GM21381 (cell line): Measurements from ENCODE around the gene DEDD2.

ENCODE experiments used
- ATAC-seq: cut with Tn5 transposase; IDR thresholded peaks from one replicate; pipeline ENCODE4 v1.9.1; 2021; ENCODE audit warnings: mild to moderate bottlenecking, moderate library complexity; ENCODE audit not compliant: unreplicated experiment

The DEDD2 gene

DNA sequence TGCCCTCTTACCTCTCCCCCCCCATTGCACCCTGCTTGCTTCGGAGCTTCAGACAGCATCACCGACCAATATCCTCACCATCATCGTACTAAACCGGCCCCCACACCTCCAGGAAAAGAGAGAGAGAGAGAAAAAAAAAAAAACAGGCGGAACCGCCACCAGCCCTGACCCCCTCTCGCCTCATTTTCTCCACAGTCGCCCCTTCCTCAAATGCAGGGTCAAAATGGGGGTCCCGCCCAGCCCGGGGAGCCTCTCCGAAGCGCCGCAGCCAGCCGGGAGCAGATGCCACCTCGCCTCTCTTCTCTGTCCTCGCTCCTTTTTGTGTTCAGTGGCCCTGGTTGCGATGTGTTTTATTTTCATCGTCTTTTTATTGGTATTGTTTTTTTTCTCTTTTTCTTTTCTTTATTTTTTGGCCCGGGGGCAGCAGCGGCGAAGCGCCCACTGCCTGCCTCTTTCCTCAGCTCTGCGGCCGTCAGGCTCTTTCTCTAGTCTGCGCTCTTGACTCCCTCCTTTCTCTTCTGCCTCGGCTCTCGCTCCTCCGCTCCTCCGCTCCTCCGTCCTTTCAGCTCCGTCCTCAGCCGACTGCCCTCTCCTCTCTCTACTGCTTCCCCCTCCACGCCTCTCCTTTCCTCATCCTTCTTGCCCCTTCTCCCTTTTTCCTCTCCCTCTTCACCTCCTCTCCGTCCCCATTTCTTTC lies 41.4 kb downstream of the DEDD2 start:
- ATAC-seq: no peak

DNA sequence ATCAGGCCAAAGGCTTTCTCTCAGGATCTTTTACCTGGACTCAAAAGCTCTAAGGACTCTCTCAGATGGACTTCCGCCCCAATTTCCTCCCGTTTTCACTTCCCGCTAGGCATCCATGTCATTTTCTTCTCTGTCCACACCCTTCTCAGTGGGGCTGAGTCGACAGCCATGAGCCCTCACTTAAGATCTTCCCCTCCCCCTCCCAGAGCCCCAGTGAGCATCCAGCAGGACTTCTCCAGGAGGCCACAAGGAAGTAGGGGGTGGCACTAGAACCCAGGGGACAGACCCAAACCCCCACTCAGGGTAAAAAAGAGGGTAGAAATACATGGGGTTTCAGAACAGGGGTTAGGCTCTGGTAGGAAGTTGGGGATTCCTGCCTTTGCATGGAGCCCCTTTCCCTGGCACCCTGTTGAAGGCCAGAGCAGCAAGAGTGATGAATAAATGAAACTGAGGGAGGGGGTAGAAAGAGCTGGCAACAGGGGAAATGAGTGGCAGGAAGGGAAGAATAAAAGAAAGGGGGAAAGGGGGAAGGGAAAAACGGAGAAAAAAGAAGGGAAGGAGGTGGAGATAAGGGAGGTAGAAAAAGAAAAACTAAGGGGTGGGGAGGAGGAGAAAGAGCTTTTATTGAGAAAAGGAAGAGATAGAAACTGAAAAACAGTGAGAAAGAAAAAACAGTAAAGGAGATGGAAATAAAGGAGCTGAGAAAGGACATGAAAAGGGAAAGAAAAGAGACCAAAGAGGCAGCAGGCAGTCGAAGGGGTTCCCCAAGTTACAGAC lies 42.3 kb downstream of the DEDD2 start:
- no peak for ATAC-seq

GRCh38 chr19:42174188-42174587 lies 43.3 kb downstream of the DEDD2 start:
- no peak for ATAC-seq

DNA sequence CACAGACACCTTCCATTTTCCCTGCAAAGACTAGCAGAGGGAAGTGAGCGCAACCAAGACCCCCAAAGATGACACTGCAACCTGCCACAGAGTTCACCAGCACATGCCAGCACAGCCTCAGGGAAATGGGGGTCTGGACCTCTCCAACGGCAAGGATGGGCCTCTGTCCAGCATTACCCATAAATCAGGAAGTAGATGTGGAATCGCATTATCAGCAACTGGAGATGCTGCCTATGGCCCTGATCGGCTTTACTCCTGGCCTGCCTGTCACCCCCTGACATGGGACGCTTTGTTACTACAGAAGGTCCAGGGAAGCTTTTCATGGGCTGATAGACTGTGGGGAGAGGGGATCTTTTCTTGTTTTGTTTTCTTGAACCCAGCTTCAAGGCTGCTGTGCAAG lies 43.8 kb downstream of the DEDD2 start:
- ATAC-seq: no peak

DNA sequence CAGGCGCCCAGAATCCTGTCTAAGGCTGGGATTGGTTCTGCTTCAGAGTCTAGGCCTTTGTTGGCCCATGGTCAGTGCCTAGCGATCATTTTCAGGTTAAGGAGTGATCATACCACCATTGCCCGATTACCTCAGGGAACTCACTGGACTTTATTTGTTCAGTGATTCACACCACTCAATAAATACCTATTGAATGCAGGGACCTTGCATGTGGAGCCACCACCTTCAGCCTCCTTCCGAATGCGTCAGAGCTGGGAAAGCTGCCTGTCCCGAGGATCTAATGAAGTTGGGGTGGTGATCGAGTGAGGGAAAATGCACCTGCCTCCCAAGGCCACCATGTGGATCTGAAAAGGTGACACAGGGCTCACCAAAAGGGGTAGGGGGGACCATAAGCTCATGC lies 45.2 kb downstream of the DEDD2 start:
- ATAC-seq: no peak

DNA sequence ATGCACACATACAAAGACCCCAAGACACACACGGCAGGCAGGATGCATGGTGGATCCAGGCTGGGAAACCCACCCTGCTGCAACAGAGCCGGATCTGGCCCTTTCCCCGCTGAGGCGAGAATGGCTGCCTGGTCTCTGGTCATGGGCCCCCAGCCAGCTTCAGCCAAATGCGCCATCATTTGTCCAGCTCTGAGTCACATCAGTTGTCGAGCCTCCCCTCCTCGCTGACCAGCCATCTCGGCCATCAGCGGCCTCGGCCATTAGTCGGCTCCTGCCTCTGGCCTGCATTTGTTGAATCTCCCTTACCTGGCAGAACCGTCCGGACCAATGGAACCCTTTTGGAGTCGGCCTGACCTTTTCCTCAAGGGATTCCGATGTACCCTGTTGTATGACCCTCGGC lies 46.8 kb downstream of the DEDD2 start:
- ATAC-seq: no peak

DNA sequence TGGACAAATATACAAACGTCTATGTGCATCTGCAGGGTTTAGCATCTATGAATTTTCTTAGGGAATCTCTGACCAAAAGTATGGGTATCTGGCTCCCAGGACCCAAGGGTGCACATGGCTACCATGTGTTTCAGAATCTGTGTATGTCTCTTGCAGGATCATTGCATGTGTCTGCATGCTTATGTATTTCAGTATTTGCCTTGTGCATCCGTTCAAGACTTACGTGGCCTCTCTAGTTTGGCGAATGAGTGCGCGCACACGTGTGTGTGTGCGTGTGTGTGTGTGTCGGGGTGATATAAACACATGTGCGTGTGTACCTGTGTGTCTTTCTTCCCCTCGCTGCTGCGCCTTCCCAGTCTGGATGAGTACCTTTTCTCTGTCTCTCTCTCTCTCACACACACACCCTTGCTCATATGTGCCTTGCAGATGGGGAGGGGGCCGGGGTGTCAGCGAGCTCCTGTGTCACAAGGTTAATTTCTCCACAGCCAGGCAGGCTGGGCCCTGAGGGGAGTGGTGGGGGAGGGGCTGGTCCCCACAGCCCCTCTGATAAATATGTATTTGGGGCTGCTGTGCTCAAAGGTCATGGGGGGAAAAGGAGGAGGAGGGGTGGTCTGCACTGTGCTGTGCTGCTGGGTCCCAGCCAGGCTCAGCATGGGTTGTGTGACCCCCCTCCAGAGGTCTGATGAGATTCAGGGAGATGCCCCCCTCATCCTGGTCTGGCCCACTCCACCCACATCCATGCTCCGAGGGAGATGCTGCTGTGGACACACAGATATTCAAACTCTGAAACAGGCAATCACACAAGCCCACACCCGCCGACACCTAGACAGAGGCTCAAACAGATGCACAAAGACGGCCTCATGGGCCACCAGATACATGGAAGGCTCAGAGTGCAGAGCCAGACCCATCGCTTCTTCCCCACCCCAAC lies 47.7 kb downstream of the DEDD2 start:
- ATAC-seq: no peak

GRCh38 chr19:42168206-42168605 lies 49.3 kb downstream of the DEDD2 start:
- no peak for ATAC-seq

- ATAC-seq: no peak
Observed at GRCh38 chr19:42166316-42166715, 51.2 kb downstream of the DEDD2 start.

GRCh38 chr19:42165146-42165545 lies 52.3 kb downstream of the DEDD2 start:
- no peak for ATAC-seq

DNA sequence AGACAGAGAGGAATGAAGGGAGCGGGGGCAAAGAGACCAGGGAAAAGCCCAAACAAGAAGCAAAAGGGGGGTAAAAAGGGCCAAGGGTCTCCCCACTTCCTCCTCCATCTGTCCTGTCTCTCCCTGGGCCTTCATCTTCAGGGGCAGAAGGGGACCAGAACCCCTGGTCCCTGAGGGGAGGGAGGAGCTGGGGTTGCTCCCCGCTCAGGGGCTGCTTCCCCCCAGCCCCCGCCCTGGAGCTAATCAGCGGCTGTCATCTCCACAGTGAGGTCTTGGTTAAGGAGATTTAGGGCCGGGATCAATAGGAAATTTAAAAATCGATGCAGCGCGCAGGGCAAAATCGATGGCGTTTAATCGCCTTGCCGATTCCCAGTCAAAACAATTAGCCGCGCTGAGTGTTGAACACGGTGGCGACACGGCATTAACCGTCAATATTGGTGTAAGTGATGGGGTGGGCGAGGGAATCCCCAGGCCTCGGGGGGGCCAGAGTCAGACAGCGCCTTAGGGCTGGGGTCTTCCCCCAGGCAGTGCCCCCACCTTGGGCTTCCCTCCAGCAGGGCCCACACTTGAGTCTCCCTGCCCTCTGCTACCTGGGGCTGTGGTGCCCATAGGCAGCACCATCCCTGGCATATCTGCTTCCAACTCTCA lies 55.7 kb downstream of the DEDD2 start:
- ATAC-seq: no peak

DNA sequence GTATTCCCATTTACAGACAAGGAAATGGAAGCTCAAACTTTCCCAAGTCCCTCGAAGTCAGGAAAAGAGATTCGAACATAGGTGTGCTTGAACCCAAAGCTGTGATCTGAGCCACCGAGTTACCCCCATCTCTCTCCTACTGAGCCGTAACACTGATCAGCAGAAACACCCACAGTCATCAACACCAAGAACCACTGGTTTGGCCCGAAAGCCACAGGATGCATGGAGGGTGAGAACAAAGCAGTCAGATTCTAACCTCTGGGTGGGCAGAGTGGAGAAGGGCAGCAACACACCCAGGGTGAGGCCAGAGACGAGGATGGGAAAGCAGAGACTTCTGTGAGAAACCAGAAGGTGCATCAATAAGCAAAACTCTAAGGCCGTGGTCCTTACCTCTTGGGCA lies 57.5 kb downstream of the DEDD2 start:
- no peak for ATAC-seq

- no peak for ATAC-seq
Observed at GRCh38 chr19:42158926-42159325, 58.6 kb downstream of the DEDD2 start.

GRCh38 chr19:42156571-42156970 lies 60.9 kb downstream of the DEDD2 start:
- no peak for ATAC-seq

- ATAC-seq: no peak
Observed at GRCh38 chr19:42155796-42156195, 61.7 kb downstream of the DEDD2 start.

DNA sequence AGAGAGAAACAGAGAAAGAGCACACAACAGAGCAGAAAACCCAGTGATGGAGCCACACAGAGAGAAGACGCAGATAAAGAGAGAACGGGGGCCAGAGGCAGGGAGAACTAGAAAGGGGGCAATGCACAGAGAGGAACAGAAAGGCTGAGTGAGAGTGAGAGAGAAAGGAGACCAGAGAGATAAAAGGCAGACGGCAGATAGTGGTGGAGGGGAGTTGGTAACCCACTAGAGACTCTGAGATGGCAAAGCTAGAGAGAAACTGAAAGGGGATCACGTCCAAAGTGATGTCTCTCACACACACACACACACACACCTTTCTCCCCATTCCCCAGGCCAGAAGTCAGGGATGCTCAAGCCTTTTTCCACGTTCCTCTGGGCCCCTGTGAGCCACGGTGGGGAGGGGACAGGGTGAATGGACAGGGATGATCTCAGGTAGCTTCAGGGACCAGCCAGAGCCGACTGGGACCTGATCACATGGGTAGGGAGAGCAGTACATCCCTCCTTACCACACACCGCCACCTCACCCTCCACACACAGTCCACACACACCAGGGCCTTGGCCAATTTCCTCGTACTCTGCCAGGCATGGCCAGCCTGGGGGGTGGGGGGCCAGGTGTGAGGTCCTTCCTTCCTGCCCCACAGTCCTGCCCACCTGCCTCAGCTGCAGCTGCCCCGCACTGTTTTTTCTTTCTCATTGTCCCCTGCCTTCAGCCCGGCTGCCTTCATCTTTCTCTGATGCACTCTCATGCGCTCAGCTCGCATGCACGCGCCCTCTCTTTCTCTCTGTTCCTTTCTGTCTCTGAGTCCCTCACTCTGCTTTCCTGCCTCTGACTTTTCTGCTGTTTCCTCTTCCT lies 62.8 kb downstream of the DEDD2 start:
- ATAC-seq: no peak

- ATAC-seq: no peak
Observed at GRCh38 chr19:42153672-42154433, 63.6 kb downstream of the DEDD2 start.

GRCh38 chr19:42152910-42153671 lies 64.4 kb downstream of the DEDD2 start:
- ATAC-seq: no peak
